MCF 10A (cell line): ENCODE measurements around the gene TPMT. TPM values are rescaled to one million over a fixed set of nuclear protein-coding genes. Genes with fewer than 3 reads are reported as not detected.
"Not testable (repeated sequence)": the region's sequence is repeated elsewhere in the genome, so short reads cannot be mapped to it uniquely, and the experiment has no call there.

Source experiments
- BruUV-seq: library from RNA; stranded (reverse); fragments of 400-500 nt; replicated peaks from 2 replicates; lab custom pipeline; 2021; lab: Mats Ljungman, UMichigan
- CTCF ChIA-PET: fragments of 300-600 bp; sonication (Branson Sonifier 250); formaldehyde crosslinking; extraction: SDS; loops from one replicate; lab custom pipeline; 2021; ENCODE audit warnings: antibody characterized with exemption, inconsistent platforms; lab: Yijun Ruan, JAX
- POLR2A ChIA-PET: fragments of 300-600, 350-650 bp; sonication (Branson Sonifier 250); formaldehyde crosslinking; extraction: SDS; loops from one replicate; lab custom pipeline; 2020; ENCODE audit warnings: antibody characterized with exemption, inconsistent platforms; lab: Yijun Ruan, JAX
- DNase-seq: peaks from one replicate; pipeline ENCODE4 v3.0.0-alpha.2; 2018; ENCODE audit not compliant: unreplicated experiment
- H3K27ac Mint-ChIP-seq: one replicate; pipeline ENCODE4 v1.8.0; 2022; ENCODE audit warnings: mild to moderate bottlenecking, low read depth, mixed read lengths; ENCODE audit not compliant: unreplicated experiment
- H3K27me3 Mint-ChIP-seq: one replicate; pipeline ENCODE4 v1.8.0; 2022; ENCODE audit warnings: mixed read lengths; ENCODE audit not compliant: insufficient read depth, unreplicated experiment
- H3K36me3 Mint-ChIP-seq: one replicate; pipeline ENCODE4 v1.8.0; 2022; ENCODE audit warnings: mild to moderate bottlenecking, moderate library complexity, mixed read lengths; ENCODE audit not compliant: insufficient read depth, unreplicated experiment
- H3K4me1 Mint-ChIP-seq: one replicate; pipeline ENCODE4 v1.8.0; 2022; ENCODE audit warnings: mixed read lengths; ENCODE audit not compliant: insufficient read depth, unreplicated experiment
- H3K4me3 Mint-ChIP-seq: one replicate; pipeline ENCODE4 v1.8.0; 2022; ENCODE audit warnings: mild to moderate bottlenecking, moderate library complexity, mixed read lengths; ENCODE audit not compliant: unreplicated experiment
- H3K9me3 Mint-ChIP-seq: one replicate; pipeline ENCODE4 v1.8.0; 2022; ENCODE audit warnings: mixed read lengths; ENCODE audit not compliant: unreplicated experiment
- intact Hi-C: fragments of 100-400 bp; cut with micrococcal nuclease; formaldehyde crosslinking; loops from 2 replicates; pipeline ENCODE4 v1.14.1; 2022
- total RNA-seq: library from RNA; stranded (reverse); gene quantifications from 2 replicates; pipeline ENCODE4 v1.2.3, GENCODE V29; 2022
- TF ChIP-seq, protein P1 (sequence below): fragments of 200-600 bp; IDR thresholded peaks from one replicate; pipeline ENCODE4 v1.8.0; 2022; ENCODE audit warnings: antibody characterized with exemption, mild to moderate bottlenecking; ENCODE audit not compliant: unreplicated experiment

Gene TPMT
- total RNA-seq, 1 experiment from 2014 or later, result 8.7 TPM

DNA sequence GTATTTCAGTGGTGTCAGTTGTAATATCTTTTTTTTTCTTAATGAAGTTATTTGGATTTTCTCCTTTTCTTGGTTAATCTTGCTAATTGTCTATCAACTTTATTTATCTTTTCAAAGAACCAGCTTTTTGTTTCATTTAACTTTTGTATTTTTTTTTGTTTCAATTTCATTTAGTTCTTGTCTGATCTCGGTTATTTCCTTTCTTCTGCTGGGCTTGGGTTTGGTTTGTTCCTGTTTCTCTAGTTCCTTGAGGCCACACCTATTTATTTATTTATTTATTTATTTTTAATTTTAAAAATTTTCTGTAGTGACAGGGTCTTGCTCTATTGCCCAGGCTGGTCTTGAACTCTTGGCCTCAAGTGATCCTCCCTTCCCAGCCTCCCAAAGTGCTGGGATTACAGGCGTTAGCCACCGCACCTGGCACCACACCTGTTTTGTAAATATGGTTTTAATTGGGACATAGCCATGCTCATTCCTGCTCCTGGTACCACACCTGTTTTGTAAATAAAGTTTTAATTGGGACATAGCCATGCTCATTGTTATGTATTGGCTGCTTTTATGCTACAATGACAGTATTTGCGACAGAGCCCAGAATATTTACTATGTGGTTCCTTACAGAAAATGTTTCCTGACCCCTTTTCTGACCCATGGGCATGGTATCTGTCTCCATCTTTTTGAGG lies 22.5 kb upstream of the TPMT start:
- H3K27ac Mint-ChIP-seq, result no peak overlapping the region
- H3K36me3 Mint-ChIP-seq, result peaks cover 34% of the 10 kb centered on the region
- ChIA-PET CTCF (no interaction called here), POLR2A (interaction anchor here (0.7 kb wide), 1 partner anchor 352 kb away, joined by 4 read pairs; no protein-coding TSS in a partner anchor)
- TF ChIP-seq, protein P1, sequence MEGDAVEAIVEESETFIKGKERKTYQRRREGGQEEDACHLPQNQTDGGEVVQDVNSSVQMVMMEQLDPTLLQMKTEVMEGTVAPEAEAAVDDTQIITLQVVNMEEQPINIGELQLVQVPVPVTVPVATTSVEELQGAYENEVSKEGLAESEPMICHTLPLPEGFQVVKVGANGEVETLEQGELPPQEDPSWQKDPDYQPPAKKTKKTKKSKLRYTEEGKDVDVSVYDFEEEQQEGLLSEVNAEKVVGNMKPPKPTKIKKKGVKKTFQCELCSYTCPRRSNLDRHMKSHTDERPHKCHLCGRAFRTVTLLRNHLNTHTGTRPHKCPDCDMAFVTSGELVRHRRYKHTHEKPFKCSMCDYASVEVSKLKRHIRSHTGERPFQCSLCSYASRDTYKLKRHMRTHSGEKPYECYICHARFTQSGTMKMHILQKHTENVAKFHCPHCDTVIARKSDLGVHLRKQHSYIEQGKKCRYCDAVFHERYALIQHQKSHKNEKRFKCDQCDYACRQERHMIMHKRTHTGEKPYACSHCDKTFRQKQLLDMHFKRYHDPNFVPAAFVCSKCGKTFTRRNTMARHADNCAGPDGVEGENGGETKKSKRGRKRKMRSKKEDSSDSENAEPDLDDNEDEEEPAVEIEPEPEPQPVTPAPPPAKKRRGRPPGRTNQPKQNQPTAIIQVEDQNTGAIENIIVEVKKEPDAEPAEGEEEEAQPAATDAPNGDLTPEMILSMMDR, result no peak
- H3K4me1 Mint-ChIP-seq, result no peaks in the 10 kb centered on the region
- no peak overlapping the region for H3K4me3 Mint-ChIP-seq
- no peaks in the 10 kb centered on the region for H3K9me3 Mint-ChIP-seq
- no peaks in the 10 kb centered on the region for H3K27me3 Mint-ChIP-seq
- no TSS peak for BruUV-seq
- DNase-seq, result no peak
- intact Hi-C loops, result no loop called here

DNA sequence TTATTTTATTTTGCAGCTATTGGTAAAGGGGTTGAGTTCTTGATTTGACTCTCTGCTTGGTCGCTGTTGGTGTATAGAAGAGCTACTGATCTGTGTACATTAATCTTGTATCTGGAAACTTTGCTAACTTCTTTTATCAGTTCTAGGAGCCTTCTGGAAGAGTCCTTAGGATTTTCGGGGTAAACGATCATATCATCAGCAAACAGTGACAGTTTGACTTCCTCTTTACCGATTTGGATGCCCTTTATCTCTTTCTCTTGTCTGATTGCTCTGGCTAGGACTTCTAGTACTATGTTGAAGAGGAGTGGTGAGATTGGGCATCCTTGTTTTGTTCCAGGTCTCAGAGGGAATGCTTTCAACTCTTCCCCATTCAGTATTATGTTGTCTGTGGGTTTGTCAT lies 21.3 kb upstream of the TPMT start:
- H3K27me3 Mint-ChIP-seq, H3K27ac Mint-ChIP-seq, H3K4me3 Mint-ChIP-seq, CTCF ChIA-PET, intact Hi-C loops, H3K9me3 Mint-ChIP-seq, DNase-seq, BruUV-seq, H3K4me1 Mint-ChIP-seq: not testable (repeated sequence)
- POLR2A ChIA-PET, result interaction anchor here (0.6 to 1.0 kb wide), 2 partner anchors 29 to 536 kb away, joined by 3 read pairs; no protein-coding TSS in a partner anchor
- H3K36me3 Mint-ChIP-seq, result peaks cover 45% of the 10 kb centered on the region

DNA sequence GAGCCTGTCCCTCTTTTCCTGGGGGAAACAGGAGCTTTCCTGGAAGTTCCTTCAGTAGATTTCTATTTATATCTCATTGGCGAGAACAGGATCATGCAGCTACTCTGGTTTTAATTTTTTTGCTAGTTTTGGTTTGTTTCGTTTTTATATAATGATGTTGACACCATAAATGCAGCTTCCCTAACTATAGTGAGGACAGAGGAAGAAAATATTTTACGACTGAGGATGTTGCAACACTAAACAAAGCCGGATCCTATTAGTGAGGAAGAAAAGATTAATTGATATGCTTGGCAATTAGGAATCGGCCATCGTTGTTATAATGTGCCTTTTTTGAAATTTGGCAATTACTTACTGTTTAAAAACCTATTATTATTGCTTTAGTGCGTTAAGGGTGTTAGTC lies 17.0 kb upstream of the TPMT start:
- Mint-ChIP-seq H3K9me3 (no peaks in the 10 kb centered on the region), H3K4me1 (no peaks in the 10 kb centered on the region), H3K4me3 (no peak overlapping the region), H3K27ac (no peak overlapping the region), H3K36me3 (peaks cover 73% of the 10 kb centered on the region), H3K27me3 (no peaks in the 10 kb centered on the region)
- ChIA-PET POLR2A (interaction anchor here (2.8 kb wide), 1 partner anchor 10 kb away, joined by 13 read pairs; no protein-coding TSS in a partner anchor), CTCF (interaction anchor here (1.1 kb wide), 1 partner anchor 15 kb away, joined by 3 read pairs; no protein-coding TSS in a partner anchor)
- TF ChIP-seq, protein P1, result no peak
- no peak for DNase-seq
- no TSS peak for BruUV-seq
- intact Hi-C loops, result no loop called here

DNA sequence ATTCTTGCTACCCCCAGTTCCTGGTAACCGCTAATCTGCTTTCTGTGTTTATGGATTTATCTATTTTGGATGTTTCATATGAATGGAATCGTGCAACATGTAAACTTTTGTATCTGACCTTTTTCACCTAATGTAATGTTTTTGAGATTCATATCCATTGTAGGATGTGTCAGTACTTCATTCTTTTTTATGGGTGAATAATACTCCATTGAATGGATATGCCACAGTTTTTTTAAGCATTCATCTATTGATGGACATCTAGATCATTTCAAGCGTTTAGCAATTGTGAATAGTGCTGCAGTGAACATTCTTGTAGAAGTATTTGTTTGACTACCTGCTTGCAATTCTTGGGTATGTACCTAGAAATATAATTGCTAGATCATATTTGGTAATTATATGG lies 13.4 kb upstream of the TPMT start:
- no peaks in the 10 kb centered on the region for H3K27me3 Mint-ChIP-seq
- no TSS peak for BruUV-seq
- POLR2A ChIA-PET, result interaction anchor here (1.9 kb wide), 1 partner anchor 12 kb away, joined by 10 read pairs; no protein-coding TSS in a partner anchor
- TF ChIP-seq, protein P1, result no peak
- H3K27ac Mint-ChIP-seq, result no peak overlapping the region
- peaks cover 55% of the 10 kb centered on the region for H3K36me3 Mint-ChIP-seq
- intact Hi-C loops, result no loop called here
- CTCF ChIA-PET, result interaction anchor here (0.6 kb wide), 1 partner anchor 99 kb away, joined by 5 read pairs; no protein-coding TSS in a partner anchor
- no peaks in the 10 kb centered on the region for H3K4me1 Mint-ChIP-seq
- H3K4me3 Mint-ChIP-seq, result no peak overlapping the region
- no peaks in the 10 kb centered on the region for H3K9me3 Mint-ChIP-seq
- DNase-seq, result no peak
